NOMO-1 (cell line): ENCODE results near the gene CNTN5.

Source experiments
- DNase-seq, 2 experiments: peaks; one replicate each; lab custom pipeline; 2025; ENCODE audit not compliant: unreplicated experiment in 2 of 2; lab: John Stamatoyannopoulos, UW

Gene CNTN5

DNA sequence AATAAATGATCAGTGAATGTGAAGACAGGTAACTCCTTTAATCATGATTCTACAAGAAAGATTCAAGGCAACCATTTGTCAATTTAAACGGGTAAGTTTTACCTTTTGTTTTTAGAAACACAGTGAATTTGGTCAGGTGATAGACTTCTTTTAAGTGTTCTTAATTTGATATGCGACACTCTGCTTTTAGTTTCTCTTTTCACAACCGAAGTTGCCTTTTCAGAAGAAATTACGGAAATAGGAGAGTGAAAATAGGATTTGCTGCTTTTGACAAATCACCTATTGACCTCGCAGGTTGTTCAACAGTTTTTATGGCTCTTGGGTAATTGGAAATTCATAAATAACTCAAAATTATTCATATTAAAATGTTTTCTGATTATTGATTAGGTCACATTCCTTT is 142.1 kb downstream of the CNTN5 start:
- no peak for DNase-seq

GRCh38 chr11:99170591-99170990 is 149.8 kb downstream of the CNTN5 start:
- no peak for DNase-seq

GRCh38 chr11:99171330-99171729 is 150.6 kb downstream of the CNTN5 start:
- DNase-seq: no peak

DNA sequence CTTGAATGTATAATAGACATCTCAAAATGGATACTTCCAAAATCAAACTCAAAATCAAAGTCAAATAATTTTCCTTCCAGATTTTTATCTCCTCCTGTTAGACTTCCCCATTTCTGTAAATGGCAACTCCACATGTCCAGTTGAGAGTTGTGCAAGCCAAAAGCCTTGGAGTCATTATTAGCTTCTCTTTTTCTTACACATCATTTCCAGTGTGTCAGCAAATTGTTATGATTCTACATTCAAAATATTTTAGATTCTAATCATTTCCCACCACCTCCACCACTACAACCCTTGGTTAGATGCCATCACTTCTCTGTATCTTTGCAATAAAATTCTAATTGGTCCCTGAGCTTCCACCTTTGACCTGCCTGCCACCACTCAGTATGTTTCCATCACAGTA is 155.7 kb downstream of the CNTN5 start:
- peak; percentile 4 to 57 for DNase-seq

GRCh38 chr11:99177446-99177845 is 156.7 kb downstream of the CNTN5 start:
- no peak for DNase-seq

- DNase-seq: no peak
Observed at GRCh38 chr11:99184146-99184545, 163.4 kb downstream of the CNTN5 start.

GRCh38 chr11:99188221-99188620 is 167.5 kb downstream of the CNTN5 start:
- no peak for DNase-seq

DNA sequence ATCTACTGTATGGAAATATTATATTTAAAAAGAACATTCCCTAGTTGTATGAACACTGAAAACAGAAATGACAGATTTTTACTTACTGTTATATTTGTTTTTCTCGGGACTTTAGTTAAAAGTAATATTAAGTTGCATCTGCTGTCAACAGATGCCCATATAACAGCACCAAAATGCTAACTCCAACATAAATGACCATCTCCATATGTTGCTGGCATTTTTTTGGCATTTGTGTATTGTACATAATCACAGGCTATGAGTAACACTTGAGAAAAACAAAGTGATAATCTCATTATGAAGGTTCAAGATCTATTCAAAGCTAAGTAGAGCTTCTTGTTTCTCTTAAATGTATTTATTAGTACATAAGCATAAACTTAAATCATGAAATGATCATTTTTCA is 172.0 kb downstream of the CNTN5 start:
- no peak for DNase-seq

GRCh38 chr11:99197477-99197876 is 176.7 kb downstream of the CNTN5 start:
- DNase-seq: no peak

DNA sequence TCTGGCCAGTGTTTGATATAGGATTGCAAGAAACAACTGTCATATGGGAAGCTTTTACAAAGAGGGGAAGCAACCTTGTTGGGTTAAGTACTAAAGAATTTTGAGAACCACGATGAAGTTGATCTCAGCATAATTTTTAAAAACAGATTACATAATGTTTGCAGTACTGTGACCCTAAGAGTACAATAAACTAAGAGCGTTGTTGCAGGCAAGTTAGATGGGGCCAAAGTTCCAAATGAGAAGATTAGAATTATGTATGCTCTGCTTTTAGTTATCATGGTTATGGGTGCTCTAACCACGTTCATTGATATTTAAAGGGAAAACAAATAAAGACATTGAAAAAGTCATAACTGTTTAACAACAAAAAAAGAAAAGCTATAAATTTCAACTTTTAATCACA is 177.5 kb downstream of the CNTN5 start:
- no peak for DNase-seq

- DNase-seq: no peak
Observed at GRCh38 chr11:99199341-99199740, 178.6 kb downstream of the CNTN5 start.

DNA sequence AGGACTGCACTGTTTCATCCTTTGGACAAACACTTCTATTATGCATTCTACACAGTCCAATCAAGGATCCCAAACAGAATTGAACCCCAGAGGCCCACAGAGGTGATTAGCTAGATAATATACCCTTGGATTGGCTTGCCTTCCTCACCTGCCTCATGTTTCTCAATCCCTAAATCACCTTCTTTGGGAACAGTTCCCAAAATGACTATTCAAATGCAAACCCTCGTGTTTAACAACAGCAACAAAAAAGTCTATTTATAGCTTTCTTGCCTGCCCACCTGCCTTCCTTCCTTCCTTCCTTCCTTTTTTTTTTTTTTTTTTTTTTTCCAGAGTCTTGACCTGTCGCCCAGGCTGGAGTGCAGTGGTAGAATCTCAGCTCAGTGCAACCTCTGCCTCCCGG is 180.0 kb downstream of the CNTN5 start:
- DNase-seq: no peak

- DNase-seq: no peak
Observed at GRCh38 chr11:99208813-99209212, 188.1 kb downstream of the CNTN5 start.

GRCh38 chr11:99229544-99229943 is 208.8 kb downstream of the CNTN5 start:
- peak in 1 of 2 experiments; percentile 29 for DNase-seq

DNA sequence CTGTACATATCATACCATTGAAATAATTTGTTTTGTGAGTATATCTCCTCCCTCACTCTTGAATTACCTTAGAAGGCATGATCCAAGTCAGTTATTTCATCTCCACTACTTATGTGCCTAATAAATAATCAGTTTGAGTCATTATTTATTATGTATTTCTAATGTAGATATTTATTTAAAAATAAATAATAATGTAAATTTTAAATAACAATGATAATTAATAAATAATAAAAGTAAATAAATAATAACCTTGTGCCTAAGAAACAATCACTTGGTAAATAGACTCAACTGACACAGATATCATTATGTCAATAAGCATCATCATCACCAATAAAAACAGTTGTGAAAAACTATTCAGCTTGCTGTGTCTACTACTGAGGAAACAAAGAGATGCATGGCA is 213.8 kb downstream of the CNTN5 start:
- DNase-seq: no peak

DNA sequence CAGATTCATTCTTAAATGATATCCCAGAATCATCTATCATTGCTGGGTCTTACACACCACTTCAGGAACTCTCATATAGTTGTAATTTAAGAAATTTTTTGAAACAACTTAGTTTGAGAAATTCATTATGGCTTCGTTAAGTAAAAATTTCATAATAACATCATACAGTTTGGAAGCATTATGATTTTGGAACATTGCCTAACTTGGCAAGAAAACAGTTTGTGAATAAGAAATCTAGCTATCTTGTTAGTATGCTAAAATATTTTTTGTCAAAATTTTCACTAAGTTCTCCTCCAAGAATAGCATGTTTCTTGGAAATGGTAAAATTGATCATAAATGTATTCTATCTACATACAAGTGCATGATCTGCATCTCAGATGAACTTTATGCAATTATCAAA is 217.7 kb downstream of the CNTN5 start:
- no peak for DNase-seq

DNA sequence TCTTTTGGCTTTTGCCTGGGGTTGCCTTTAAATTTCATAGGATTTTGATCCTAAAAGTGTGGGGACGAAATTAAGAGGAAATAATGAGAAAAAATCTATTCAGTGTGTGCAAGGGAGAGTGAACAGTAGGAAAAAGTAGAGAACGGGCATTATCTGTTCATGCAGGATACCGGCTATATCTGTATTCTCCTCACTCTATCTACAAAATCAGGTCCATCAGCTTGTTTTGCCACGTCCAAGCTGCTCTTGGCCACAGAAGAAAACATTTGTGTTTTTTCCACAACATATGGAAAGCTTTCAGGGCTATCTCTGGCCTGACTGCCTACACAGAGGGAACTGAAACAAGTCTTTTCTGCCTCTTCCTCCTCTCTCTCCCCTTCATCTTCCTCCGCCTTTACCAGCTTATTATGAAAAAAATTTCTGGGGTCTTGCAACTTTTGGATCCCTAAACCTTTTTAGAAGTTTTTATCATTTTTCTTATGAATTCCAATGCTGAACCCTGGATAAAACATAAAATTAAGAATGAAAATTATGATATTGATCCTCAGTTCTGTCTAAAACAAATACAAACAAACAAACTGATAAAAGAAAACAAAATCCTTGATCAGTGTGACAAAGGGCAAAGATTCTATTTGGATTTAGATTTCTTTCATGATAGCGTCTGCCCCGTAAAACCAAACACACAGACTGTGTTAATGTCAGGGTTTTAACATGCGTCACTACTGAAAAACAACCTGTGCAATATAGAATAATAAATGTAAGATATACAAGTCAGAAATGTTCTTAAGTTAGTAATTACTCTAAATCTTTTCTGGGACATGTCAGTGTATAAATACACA is 219.7 kb downstream of the CNTN5 start:
- DNase-seq: peak in 1 of 2 experiments; percentile 42

DNA sequence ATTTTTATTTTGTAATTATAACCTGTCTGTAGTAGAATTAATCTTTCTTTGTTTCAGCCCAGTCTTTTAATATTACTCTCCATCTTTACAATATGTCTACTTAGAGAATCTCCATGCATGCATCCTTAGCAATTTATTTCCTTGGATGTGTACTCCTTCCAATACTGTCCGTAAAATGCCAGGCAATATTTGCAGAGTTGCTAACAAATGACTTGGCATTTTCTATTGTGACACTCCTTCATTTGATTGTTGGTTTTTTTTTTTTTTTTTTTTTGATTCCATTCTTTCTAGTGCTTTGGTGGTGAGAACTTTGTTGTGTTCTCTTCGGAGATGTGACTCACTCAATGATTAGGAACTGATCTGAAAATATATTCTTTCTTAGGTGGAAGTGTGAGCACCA is 220.3 kb downstream of the CNTN5 start:
- DNase-seq: no peak

GRCh38 chr11:99244613-99245012 is 223.9 kb downstream of the CNTN5 start:
- DNase-seq: no peak

- no peak for DNase-seq
Observed at GRCh38 chr11:99246199-99246598, 225.4 kb downstream of the CNTN5 start.

DNA sequence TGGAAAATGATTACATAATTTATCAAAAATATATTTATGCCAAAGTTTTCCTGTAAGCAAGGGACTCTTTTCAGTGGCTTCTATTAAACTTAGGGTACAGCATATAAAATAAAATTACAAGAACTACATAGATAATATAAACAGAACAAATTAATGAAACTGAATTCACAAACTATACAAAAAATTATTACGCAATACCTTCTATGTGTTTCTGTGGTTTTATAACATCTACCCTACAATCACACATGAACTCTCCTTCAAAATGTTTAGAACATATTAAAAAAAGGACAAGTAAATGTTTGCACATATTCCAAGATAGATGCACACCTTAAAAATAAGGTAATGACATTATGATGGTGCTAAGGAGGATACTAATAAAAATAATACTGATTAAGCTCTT is 235.9 kb downstream of the CNTN5 start:
- peak in 1 of 2 experiments; percentile 9 for DNase-seq

GRCh38 chr11:99257131-99257530 is 236.4 kb downstream of the CNTN5 start:
- DNase-seq: peak; percentile 11 to 92

GRCh38 chr11:99260696-99261095 is 239.9 kb downstream of the CNTN5 start:
- no peak for DNase-seq
